ENCODE data around the gene LINGO3. TPM values are rescaled to one million over a fixed set of nuclear protein-coding genes. Genes with fewer than 3 reads are reported as not detected.

The LINGO3 gene
- total RNA-seq, 4 donors from 2014 or later, result not detected

DNA sequence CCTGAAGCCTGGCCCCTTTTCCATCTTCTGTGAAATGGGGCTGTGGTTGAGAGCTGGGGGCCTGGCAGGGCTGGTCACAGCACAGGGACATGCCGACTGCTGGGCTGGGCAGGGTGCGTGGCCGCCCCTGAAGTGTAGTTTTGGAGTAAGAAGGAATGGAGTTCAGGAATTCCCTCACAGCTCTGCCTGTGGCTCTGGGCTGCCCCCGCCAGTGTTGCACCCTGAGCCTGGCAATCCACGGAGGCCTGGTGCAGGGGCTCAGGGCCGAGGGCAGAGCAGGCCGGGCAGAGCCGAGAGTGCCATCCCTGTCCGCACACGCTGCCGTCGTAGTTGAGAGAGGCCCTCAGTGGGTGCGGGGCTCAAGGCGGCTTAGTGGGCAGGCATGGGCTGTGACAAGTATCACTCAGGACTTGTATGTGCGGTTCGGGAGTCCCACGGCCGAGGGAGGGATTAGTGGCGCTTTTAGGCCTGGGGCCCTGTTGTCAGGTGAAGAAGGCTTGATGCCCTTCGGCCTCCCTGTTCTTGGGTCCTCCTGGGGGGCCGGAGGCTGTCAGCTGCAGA, 30.2 kb upstream of the LINGO3 start:
- TF ChIP-seq, protein P1, sequence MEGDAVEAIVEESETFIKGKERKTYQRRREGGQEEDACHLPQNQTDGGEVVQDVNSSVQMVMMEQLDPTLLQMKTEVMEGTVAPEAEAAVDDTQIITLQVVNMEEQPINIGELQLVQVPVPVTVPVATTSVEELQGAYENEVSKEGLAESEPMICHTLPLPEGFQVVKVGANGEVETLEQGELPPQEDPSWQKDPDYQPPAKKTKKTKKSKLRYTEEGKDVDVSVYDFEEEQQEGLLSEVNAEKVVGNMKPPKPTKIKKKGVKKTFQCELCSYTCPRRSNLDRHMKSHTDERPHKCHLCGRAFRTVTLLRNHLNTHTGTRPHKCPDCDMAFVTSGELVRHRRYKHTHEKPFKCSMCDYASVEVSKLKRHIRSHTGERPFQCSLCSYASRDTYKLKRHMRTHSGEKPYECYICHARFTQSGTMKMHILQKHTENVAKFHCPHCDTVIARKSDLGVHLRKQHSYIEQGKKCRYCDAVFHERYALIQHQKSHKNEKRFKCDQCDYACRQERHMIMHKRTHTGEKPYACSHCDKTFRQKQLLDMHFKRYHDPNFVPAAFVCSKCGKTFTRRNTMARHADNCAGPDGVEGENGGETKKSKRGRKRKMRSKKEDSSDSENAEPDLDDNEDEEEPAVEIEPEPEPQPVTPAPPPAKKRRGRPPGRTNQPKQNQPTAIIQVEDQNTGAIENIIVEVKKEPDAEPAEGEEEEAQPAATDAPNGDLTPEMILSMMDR (IDR thresholded peaks at IDR 0.05; ENCODE audit: low read depth), result no peak

DNA sequence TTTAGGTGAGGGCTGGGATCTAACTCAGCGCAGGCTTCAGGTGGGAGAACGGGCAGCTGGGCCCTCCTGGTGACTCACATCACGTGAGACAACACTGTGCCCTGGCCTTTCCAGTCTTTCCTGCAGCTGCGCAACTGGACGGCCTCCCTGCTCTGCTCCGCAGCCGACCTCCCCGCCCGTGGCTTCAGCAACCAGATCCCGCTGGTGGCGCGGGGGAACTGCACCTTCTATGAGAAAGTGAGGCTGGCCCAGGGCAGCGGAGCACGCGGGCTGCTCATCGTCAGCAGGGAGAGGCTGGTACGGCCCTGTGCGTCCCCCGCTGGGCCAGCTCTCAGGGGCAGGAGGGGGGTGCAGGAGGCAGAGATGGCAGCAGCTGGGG, 29.4 kb upstream of the LINGO3 start:
- TF ChIP-seq, protein P1 (IDR thresholded peaks at IDR 0.05; ENCODE audit: low read depth), result no peak

DNA sequence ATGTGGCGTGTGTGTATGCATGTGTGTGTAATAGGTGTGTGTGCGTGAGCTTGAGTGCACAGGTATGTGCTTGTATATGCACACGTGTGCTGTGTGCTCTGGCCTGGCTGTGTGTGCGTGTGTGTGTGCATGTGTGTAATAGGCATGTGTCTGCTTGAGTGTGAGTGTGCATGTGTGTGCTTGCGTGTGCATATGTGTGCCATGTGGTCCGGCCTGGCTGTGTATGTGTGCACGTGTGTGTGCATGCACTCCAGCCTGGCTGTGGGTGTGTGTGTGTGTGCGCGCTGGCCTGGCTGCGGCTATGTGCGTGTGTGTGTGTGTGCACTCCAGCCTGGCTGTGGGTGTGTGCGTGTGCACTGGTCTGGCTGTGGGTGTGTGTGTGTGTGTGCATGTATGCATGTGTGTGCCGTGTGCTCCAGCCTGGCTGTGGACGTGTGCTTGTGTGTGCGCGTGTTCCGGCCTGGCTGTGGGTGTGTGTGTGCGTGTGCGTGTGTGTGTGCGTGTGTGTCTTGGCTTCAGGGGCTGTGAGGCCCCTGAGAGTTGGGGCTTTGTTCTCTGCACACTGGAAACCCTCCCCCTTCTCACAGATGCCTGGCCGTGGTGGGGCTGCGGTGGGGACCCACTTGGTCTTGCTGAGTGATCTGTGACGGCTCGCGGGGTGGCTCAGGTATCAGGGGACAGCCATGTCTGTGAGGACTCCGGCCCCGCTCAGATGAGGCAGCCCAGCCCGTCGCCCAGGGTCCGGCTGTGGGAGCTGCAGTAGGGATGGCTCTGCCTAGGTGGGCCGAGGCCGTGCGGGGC, 28.8 kb upstream of the LINGO3 start:
- TF ChIP-seq, protein P1 (IDR thresholded peaks at IDR 0.05; ENCODE audit: low read depth), result no peak

DNA sequence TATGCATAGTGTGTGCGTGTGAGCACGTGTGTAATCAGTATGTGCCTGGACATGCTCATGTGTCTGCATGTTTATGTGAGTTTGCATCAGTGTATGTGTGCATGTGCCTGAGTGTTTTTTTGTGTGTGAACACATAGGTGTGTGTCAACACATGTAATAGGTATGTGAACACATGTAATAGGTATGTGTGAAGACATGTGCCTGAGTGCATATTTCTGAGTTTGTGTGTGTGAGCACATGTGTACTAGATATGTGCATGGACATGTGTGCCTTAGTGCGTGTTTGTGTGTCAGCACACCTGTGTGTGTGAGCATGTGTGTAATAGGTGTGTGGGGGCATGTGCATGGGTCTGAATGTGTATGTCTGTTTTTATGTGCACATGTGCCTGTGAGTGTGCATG, 27.9 kb upstream of the LINGO3 start:
- TF ChIP-seq, protein P1 (IDR thresholded peaks at IDR 0.05; ENCODE audit: low read depth), result no peak

DNA sequence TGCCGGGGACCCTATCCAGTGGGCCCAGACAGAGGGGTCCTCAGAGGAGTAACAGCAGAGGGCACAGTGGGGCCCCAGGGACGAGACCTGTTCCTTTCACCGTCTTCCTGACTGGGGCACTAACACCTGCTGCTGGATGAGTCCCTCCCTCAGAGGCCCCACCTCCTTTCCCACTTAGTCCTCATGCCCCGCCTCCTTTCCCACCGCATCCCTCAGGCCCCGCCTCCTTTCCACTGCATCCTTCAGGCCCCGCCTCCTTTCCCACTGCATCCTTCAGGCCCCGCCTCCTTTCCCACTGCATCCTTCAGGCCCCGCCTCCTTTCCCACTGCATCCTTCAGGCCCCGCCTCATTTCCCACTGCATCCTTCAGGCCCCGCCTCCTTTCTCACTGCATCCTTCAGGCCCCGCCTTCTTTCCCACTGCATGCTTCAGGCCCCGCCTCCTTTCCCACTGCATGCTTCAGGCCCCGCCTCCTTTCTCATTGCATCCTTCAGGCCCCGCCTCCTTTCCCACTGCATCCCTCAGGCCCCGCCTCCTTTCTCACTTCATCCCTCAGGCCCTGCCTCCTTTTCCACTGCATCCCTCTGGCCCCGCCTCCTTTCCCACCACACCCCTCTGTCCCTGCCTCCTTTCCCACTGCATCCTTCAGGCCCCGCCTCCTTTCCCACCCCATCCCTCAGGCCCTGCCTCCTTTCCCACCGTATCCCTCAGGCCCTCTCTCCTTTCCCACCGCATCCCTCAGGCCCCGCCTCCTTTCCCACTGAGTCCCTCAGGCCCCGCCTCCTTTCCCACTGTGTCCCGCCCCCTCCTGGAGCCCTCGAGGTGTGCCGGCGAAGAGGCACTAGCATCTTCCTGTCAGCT, 27.3 kb upstream of the LINGO3 start:
- TF ChIP-seq, protein P1 (IDR thresholded peaks at IDR 0.05; ENCODE audit: low read depth), result no peak

DNA sequence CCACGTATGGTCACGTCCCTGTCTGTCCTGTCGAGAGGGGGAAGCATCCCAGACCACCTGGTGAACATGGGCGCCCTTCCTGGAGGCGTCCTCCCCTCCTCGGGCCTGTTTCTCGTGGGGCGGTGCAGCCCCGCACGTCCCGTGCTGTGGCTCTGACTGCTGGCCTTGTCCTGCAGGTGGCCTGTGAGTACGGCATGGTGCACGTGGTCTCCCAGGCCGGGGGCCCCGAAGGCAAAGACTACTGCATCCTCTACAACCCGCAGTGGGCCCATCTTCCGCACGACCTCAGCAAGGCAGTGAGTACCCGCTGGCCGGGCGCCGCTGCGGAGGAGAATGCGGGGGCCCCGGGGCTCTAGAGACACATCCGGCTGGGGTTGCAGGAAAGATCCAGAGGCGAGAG, 26.5 kb upstream of the LINGO3 start:
- TF ChIP-seq, protein P1 (IDR thresholded peaks at IDR 0.05; ENCODE audit: low read depth), result no peak

DNA sequence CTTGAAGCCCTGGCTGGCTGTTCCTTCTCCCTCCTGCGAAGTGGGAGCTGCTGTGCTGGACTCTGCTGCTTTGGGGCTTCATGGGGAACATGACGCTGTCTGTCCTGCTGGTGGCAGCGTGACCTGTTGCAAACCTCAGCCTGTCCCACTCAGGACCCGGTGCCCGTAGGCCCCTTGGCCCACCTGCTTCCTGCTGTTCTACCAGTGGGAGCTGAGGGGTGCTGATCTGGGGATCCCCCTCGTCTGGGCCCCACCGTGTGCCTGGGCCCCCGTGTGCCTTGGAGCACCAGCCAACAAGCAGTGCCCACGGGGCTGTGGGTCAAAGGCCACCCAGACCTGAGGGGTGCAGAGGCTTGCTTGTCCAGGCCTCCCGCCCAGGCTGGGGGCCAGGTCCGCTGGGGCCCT, 25.9 kb upstream of the LINGO3 start:
- TF ChIP-seq, protein P1 (IDR thresholded peaks at IDR 0.05; ENCODE audit: low read depth), result no peak

Data from subcutaneous adipose tissue (tissue), 4 donors.